NCI-H1105 treated with DMSO at 0.1 percent for 48 hours (cell line): ENCODE results near the gene CCN6.

Source experiments
- DNase-seq: peaks from one replicate; lab custom pipeline; 2025; lab: John Stamatoyannopoulos, UW

CCN6 gene

GRCh38 chr6:112117554-112117953, 63.6 kb downstream of the CCN6 start:
- no peak for DNase-seq

- no peak for DNase-seq
Observed at GRCh38 chr6:112118034-112118433, 64.1 kb downstream of the CCN6 start.
